Subcutaneous abdominal adipose tissue (tissue), 5 donors: Measurements from ENCODE around the gene HES3.

ENCODE experiments used
- H3K27ac ChIP-seq: one replicate; pipeline ENCODE4 v1.7.0; 2013; ENCODE audit warnings: low read depth, mild to moderate bottlenecking, inconsistent platforms, low read length, moderate library complexity
- H3K27me3 ChIP-seq, 5 donors: one replicate each; pipeline ENCODE4 v1.7.0; 2013; ENCODE audit warnings: low read length in 5 of 5, inconsistent platforms in 1 of 5; ENCODE audit not compliant: control insufficient read depth in 5 of 5, insufficient read depth in 4 of 5
- H3K36me3 ChIP-seq, 5 donors: one replicate each; pipeline ENCODE4 v1.7.0; 2013; ENCODE audit warnings: low read length in 5 of 5; ENCODE audit not compliant: control insufficient read depth in 5 of 5, insufficient read depth in 5 of 5
- H3K4me1 ChIP-seq, 5 donors: one replicate each; pipeline ENCODE4 v1.7.0; 2013; ENCODE audit warnings: low read length in 5 of 5, mild to moderate bottlenecking in 3 of 5, moderate library complexity in 1 of 5; ENCODE audit not compliant: control insufficient read depth in 5 of 5, insufficient read depth in 5 of 5
- H3K4me3 ChIP-seq, 5 donors: one replicate each; pipeline ENCODE4 v1.7.0; 2013; ENCODE audit warnings: low read length in 5 of 5, low read depth in 1 of 5
- H3K9ac ChIP-seq, 5 donors: one replicate each; pipeline ENCODE4 v1.7.0; 2013; ENCODE audit warnings: low read length in 5 of 5, mild to moderate bottlenecking in 4 of 5, moderate library complexity in 3 of 5
- H3K9me3 ChIP-seq, 5 donors: one replicate each; pipeline ENCODE4 v1.7.0; 2013; ENCODE audit warnings: low read length in 5 of 5; ENCODE audit not compliant: control insufficient read depth in 5 of 5
- donor health status: healthy.
- donor health status: healthy.
- donor health status: healthy.
- donor health status: healthy.
- donor health status: healthy.

The HES3 gene

GRCh38 chr1:6207075-6207885 lies 36.7 kb upstream of the HES3 start:
- Histone ChIP-seq H3K9me3 (no peaks in the 10 kb centered on the region), H3K27me3 (peaks cover 0 to 10% (median 5%) of the 10 kb centered on the region in 5 donors)

GRCh38 chr1:6207921-6208320 lies 36.1 kb upstream of the HES3 start:
- H3K27me3 ChIP-seq = peaks cover 0 to 10% (median 5%) of the 10 kb centered on the region in 5 donors
- no peak overlapping the region for H3K4me3 ChIP-seq
- H3K27ac ChIP-seq = no peak overlapping the region
- no peak overlapping the region for H3K9ac ChIP-seq
- no peaks in the 10 kb centered on the region for H3K9me3 ChIP-seq
- H3K4me1 ChIP-seq = peaks cover 2 to 47% (median 37%) of the 10 kb centered on the region in 5 donors
- H3K36me3 ChIP-seq = peaks cover 0 to 9% (median 2%) of the 10 kb centered on the region in 5 donors

More at GRCh38 chr1:6207075-6207885, 36.7 kb upstream of the HES3 start:
- H3K27ac ChIP-seq = no peak overlapping the region
- H3K9ac ChIP-seq = no peak overlapping the region
- no peak overlapping the region for H3K4me3 ChIP-seq
- peaks cover 0 to 5% (median 2%) of the 10 kb centered on the region in 5 donors for H3K36me3 ChIP-seq
- peaks cover 2 to 47% (median 37%) of the 10 kb centered on the region in 5 donors for H3K4me1 ChIP-seq

- H3K9me3 ChIP-seq = no peaks in the 10 kb centered on the region
- peaks cover 0 to 9% (median 2%) of the 10 kb centered on the region in 5 donors for H3K36me3 ChIP-seq
- peaks cover 0 to 10% (median 5%) of the 10 kb centered on the region in 5 donors for H3K27me3 ChIP-seq
- no peak overlapping the region for H3K27ac ChIP-seq
- H3K9ac ChIP-seq = no peak overlapping the region
- H3K4me1 ChIP-seq = peaks cover 2 to 47% (median 37%) of the 10 kb centered on the region in 5 donors
- peak overlapping the region in 4 of 5 donors; percentile 57 to 70 (median 62) for H3K4me3 ChIP-seq
These were observed 35.0 kb upstream of the HES3 start for GRCh38 chr1:6208723-6209660.

GRCh38 chr1:6209661-6210580 lies 34.1 kb upstream of the HES3 start:
- H3K4me3 ChIP-seq = peak overlapping the region in 4 of 5 donors; percentile 57 to 70 (median 62)
- H3K27me3 ChIP-seq = peaks cover 0 to 10% (median 5%) of the 10 kb centered on the region in 5 donors
- no peaks in the 10 kb centered on the region for H3K9me3 ChIP-seq
- no peak overlapping the region for H3K9ac ChIP-seq
- peaks cover 0 to 9% (median 2%) of the 10 kb centered on the region in 5 donors for H3K36me3 ChIP-seq
- peaks cover 2 to 44% (median 33%) of the 10 kb centered on the region in 5 donors for H3K4me1 ChIP-seq
- H3K27ac ChIP-seq = no peak overlapping the region

GRCh38 chr1:6210591-6211355 lies 33.2 kb upstream of the HES3 start:
- no peak overlapping the region for H3K27ac ChIP-seq
- peaks cover 2 to 35% (median 26%) of the 10 kb centered on the region in 5 donors for H3K4me1 ChIP-seq
- no peak overlapping the region for H3K9ac ChIP-seq
- no peaks in the 10 kb centered on the region for H3K9me3 ChIP-seq
- peaks cover 0 to 10% (median 5%) of the 10 kb centered on the region in 5 donors for H3K27me3 ChIP-seq
- peaks cover 0 to 10% (median 2%) of the 10 kb centered on the region in 5 donors for H3K36me3 ChIP-seq
- no peak overlapping the region for H3K4me3 ChIP-seq

GRCh38 chr1:6211731-6212130 lies 32.2 kb upstream of the HES3 start:
- H3K4me3 ChIP-seq = no peak overlapping the region
- H3K36me3 ChIP-seq = peaks cover 0 to 17% (median 2%) of the 10 kb centered on the region in 5 donors
- no peaks in the 10 kb centered on the region for H3K9me3 ChIP-seq
- H3K4me1 ChIP-seq = peaks cover 2 to 25% (median 18%) of the 10 kb centered on the region in 5 donors
- H3K27me3 ChIP-seq = peaks cover 0 to 8% (median 5%) of the 10 kb centered on the region in 5 donors
- no peak overlapping the region for H3K9ac ChIP-seq
- no peak overlapping the region for H3K27ac ChIP-seq

GRCh38 chr1:6212193-6212959 lies 31.6 kb upstream of the HES3 start:
- Histone ChIP-seq H3K9me3 (no peaks in the 10 kb centered on the region), H3K36me3 (peaks cover 0 to 17% (median 2%) of the 10 kb centered on the region in 5 donors), H3K4me3 (no peak overlapping the region), H3K9ac (no peak overlapping the region), H3K27me3 (peaks cover 0 to 5% (median 3%) of the 10 kb centered on the region in 5 donors), H3K4me1 (peaks cover 2 to 24% (median 15%) of the 10 kb centered on the region in 5 donors), H3K27ac (no peak overlapping the region)

- peaks cover 6 to 15% (median 10%) of the 10 kb centered on the region in 5 donors for H3K4me1 ChIP-seq
- peaks cover 0 to 14% (median 0%) of the 10 kb centered on the region in 5 donors for H3K36me3 ChIP-seq
- peaks cover 0 to 2% (median 0%) of the 10 kb centered on the region in 5 donors for H3K27me3 ChIP-seq
- H3K9me3 ChIP-seq = no peaks in the 10 kb centered on the region
- no peak overlapping the region for H3K4me3 ChIP-seq
- no peak overlapping the region for H3K9ac ChIP-seq
- H3K27ac ChIP-seq = no peak overlapping the region
These were observed 25.4 kb upstream of the HES3 start for GRCh38 chr1:6218375-6219164.
